Activated B cell treated with CpG ODN at 0.5 μM for 24 hours (primary cell): ENCODE results near the gene SOBP. TPM values are rescaled to one million over a fixed set of nuclear protein-coding genes. Genes with fewer than 3 reads are reported as not detected.

Experiments
- ATAC-seq: fragments of 200-7000 bp; cut with Tn5 transposase; one replicate; pipeline ENCODE4 v1.10.0; 2021; ENCODE audit warnings: low read depth, mild to moderate bottlenecking, moderate library complexity
- CTCF ChIA-PET: fragments of 350-600 bp; sonication (Branson Sonifier 250); formaldehyde crosslinking; loops from one replicate; lab custom pipeline; 2021; ENCODE audit warnings: antibody characterized with exemption; lab: Charles Lee
- POLR2A ChIA-PET: fragments of 350-600 bp; sonication (Branson Sonifier 250); formaldehyde crosslinking; loops from one replicate; lab custom pipeline; 2021; ENCODE audit warnings: antibody characterized with exemption; lab: Charles Lee
- DNase-seq: peaks from one replicate; pipeline ENCODE4 v3.0.0; 2022
- H3K27ac Mint-ChIP-seq: one replicate; pipeline ENCODE4 v1.8.0; 2020; ENCODE audit warnings: mixed read lengths
- H3K27me3 Mint-ChIP-seq: one replicate; pipeline ENCODE4 v1.8.0; 2021; ENCODE audit warnings: mixed read lengths
- H3K36me3 Mint-ChIP-seq: one replicate; pipeline ENCODE4 v1.8.0; 2021; ENCODE audit warnings: low read depth, mixed read lengths
- H3K4me1 Mint-ChIP-seq: one replicate; pipeline ENCODE4 v1.8.0; 2021; ENCODE audit warnings: mixed read lengths
- H3K4me3 Mint-ChIP-seq: one replicate; pipeline ENCODE4 v1.8.0; 2020; ENCODE audit warnings: mild to moderate bottlenecking, mixed read lengths
- H3K9me3 Mint-ChIP-seq: one replicate; pipeline ENCODE4 v1.8.0; 2020; ENCODE audit warnings: mixed read lengths
- CTCF ChIP-seq: fragments of 200-600 bp; IDR thresholded peaks from one replicate; pipeline ENCODE4 v1.8.0; 2022; ENCODE audit warnings: antibody characterized with exemption, mild to moderate bottlenecking
- intact Hi-C: fragments of 100-400 bp; cut with micrococcal nuclease; formaldehyde crosslinking; loops from one replicate; pipeline ENCODE4 v1.15.1; 2024
- total RNA-seq: library from RNA; stranded (reverse); gene quantifications from 2 replicates; pipeline ENCODE4 v1.2.3, GENCODE V29; 2022

Gene SOBP
- total RNA-seq, 1 donor from 2014 or later, result 1.1 TPM

- Mint-ChIP-seq H3K4me3 (no peak overlapping the region), H3K27me3 (no peaks in the 10 kb centered on the region), H3K9me3 (no peaks in the 10 kb centered on the region), H3K4me1 (peaks cover 55% of the 10 kb centered on the region), H3K36me3 (no peaks in the 10 kb centered on the region), H3K27ac (no peak overlapping the region)
- ChIA-PET POLR2A (interaction anchor here (5.9 kb wide), 1 partner anchor 8 kb away, joined by 59 read pairs; no protein-coding TSS in a partner anchor), CTCF (no interaction called here)
- ATAC-seq (no peak), DNase-seq (no peak)
- TF ChIP-seq CTCF, result no peak
- intact Hi-C loops, result no loop called here
Measured at GRCh38 chr6:107661291-107661690, 171.4 kb downstream of the SOBP start.

GRCh38 chr6:107662333-107662732 is 172.4 kb downstream of the SOBP start:
- no peak for ATAC-seq
- no peaks in the 10 kb centered on the region for H3K36me3 Mint-ChIP-seq
- intact Hi-C loops, result no loop called here
- H3K4me1 Mint-ChIP-seq, result peaks cover 55% of the 10 kb centered on the region
- H3K27me3 Mint-ChIP-seq, result no peaks in the 10 kb centered on the region
- H3K27ac Mint-ChIP-seq, result no peak overlapping the region
- no peak for DNase-seq
- TF ChIP-seq CTCF, result no peak
- no peak overlapping the region for H3K4me3 Mint-ChIP-seq
- no peaks in the 10 kb centered on the region for H3K9me3 Mint-ChIP-seq
- ChIA-PET POLR2A (no interaction called here), CTCF (no interaction called here)

- DNase-seq, result no peak
- Mint-ChIP-seq H3K27ac (no peak overlapping the region), H3K27me3 (no peaks in the 10 kb centered on the region), H3K9me3 (no peaks in the 10 kb centered on the region), H3K4me1 (peaks cover 55% of the 10 kb centered on the region), H3K36me3 (no peaks in the 10 kb centered on the region), H3K4me3 (no peak overlapping the region)
- ChIA-PET CTCF (no interaction called here), POLR2A (no interaction called here)
- no peak for ATAC-seq
- intact Hi-C loops, result no loop called here
- TF ChIP-seq CTCF, result no peak
Measured at GRCh38 chr6:107663308-107663707, 173.4 kb downstream of the SOBP start.

GRCh38 chr6:107665382-107665781 is 175.5 kb downstream of the SOBP start:
- Mint-ChIP-seq H3K9me3 (no peaks in the 10 kb centered on the region), H3K36me3 (no peaks in the 10 kb centered on the region), H3K4me1 (peaks cover 58% of the 10 kb centered on the region), H3K27me3 (no peaks in the 10 kb centered on the region), H3K4me3 (no peak overlapping the region), H3K27ac (no peak overlapping the region)
- POLR2A ChIA-PET, result no interaction called here
- DNase-seq, result no peak
- no peak for TF ChIP-seq CTCF
- intact Hi-C loops, result no loop called here
- CTCF ChIA-PET, result interaction anchor here (1.4 kb wide), 1 partner anchor 347 kb away, joined by 5 read pairs; no protein-coding TSS in a partner anchor
- ATAC-seq, result no peak

DNA sequence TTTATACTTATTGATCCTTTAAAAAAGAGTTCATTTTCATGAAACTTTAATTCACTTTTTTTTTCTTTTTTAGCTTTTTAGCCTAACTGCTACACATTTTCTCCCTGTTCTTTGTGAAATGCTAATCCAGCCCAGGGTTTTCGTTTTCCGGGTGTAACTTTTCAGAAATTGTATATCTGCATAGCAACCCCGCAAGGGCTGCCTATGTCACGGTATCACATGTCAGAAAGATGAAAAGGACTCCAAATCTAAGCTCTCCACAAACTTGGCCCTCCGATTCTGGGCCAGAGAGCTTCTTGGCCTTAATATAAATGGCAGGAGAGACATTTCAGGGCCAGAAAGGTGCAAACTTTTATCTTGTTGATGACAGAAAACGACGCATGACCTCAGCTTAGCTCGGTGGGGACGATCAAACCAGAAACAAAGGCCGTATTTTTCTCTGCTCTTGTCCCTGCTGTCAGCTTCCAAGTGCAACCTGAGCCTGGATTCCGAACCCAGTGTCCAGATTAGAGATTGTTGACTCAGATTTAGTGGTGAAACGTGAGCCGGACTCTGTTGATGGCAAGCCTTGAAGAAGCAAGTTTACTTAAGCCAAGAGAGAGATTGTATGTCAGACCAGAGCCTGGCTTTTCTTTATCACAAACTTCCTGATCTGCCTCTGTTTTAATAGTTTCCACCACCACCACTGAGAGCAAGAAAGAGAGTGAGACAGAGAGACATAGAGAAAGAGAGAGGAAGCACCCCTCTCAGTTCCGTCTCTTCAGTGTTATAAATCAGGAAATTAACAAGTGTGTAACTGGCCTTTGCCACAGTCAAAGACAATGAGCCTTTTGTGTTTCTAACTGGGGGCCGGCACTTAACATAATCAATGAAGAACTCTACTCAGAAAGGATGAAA is 176.4 kb downstream of the SOBP start:
- POLR2A ChIA-PET, result interaction anchor here (0.6 to 5.6 kb wide), 3 partner anchors 8 to 207 kb away, joined by 3 to 59 read pairs (median 7); partner anchors contain the start of gene PDSS2

More for the DNA sequence above, 176.4 kb downstream of the SOBP start:
- CTCF ChIA-PET, result interaction anchor here (1.4 kb wide), 1 partner anchor 348 kb away, joined by 5 read pairs; no protein-coding TSS in a partner anchor
- H3K36me3 Mint-ChIP-seq, result no peaks in the 10 kb centered on the region
- ATAC-seq, result no peak
- H3K4me3 Mint-ChIP-seq, result no peak overlapping the region
- no peaks in the 10 kb centered on the region for H3K9me3 Mint-ChIP-seq
- no peak for TF ChIP-seq CTCF
- H3K4me1 Mint-ChIP-seq, result peaks cover 64% of the 10 kb centered on the region
- no peaks in the 10 kb centered on the region for H3K27me3 Mint-ChIP-seq
- peak overlapping the region; percentile 54 for H3K27ac Mint-ChIP-seq
- intact Hi-C loops, result no loop called here
- DNase-seq, result no peak
